Measurements from ENCODE around the gene ZNF804A. TPM values are rescaled to one million over a fixed set of nuclear protein-coding genes. Genes with fewer than 3 reads are reported as not detected.
A peak's percentile ranks its signal among the peaks of the same experiment; 100 is the strongest.
"Not testable (repeated sequence)": the region's sequence is repeated elsewhere in the genome, so short reads cannot be mapped to it uniquely, and the experiment has no call there.

The ZNF804A gene
- total RNA-seq, 2 experiments from 2014 or later: not detected

- ChIA-PET POLR2A (no interaction called here), CTCF (no interaction called here)
- no peaks in the 10 kb centered on the region for H3K36me3 Mint-ChIP-seq (ENCODE audit: low read depth)
Measured at GRCh38 chr2:184743096-184743495, 144.8 kb downstream of the ZNF804A start.

GRCh38 chr2:184756161-184756560 is 157.8 kb downstream of the ZNF804A start:
- H3K9me3 Mint-ChIP-seq (ENCODE audit: insufficient read depth): peaks cover 4% of the 10 kb centered on the region
- no peak overlapping the region for H3K27ac Mint-ChIP-seq
- ChIA-PET POLR2A (no interaction called here), CTCF (no interaction called here)
- H3K36me3 Mint-ChIP-seq (ENCODE audit: low read depth): no peaks in the 10 kb centered on the region
- DNase-seq: no peak
- no peaks in the 10 kb centered on the region for H3K4me1 Mint-ChIP-seq (ENCODE audit: low read depth)
- ATAC-seq: no peak
- H3K4me3 Mint-ChIP-seq: no peak overlapping the region
- H3K27me3 Mint-ChIP-seq (ENCODE audit: low read depth): no peaks in the 10 kb centered on the region

More at GRCh38 chr2:184743096-184743495, 144.8 kb downstream of the ZNF804A start:
- Mint-ChIP-seq H3K27me3 (ENCODE audit: low read depth) (no peaks in the 10 kb centered on the region), H3K4me1 (ENCODE audit: low read depth) (no peaks in the 10 kb centered on the region), H3K4me3 (no peak overlapping the region), H3K27ac (no peak overlapping the region), H3K9me3 (ENCODE audit: insufficient read depth) (peaks cover 8% of the 10 kb centered on the region)
- DNase-seq: no peak
- ATAC-seq: no peak

- Mint-ChIP-seq H3K4me1 (ENCODE audit: low read depth) (no peaks in the 10 kb centered on the region), H3K36me3 (ENCODE audit: low read depth) (no peaks in the 10 kb centered on the region), H3K9me3 (ENCODE audit: insufficient read depth) (no peaks in the 10 kb centered on the region), H3K27me3 (ENCODE audit: low read depth) (no peaks in the 10 kb centered on the region), H3K27ac (no peak overlapping the region), H3K4me3 (no peak overlapping the region)
- ATAC-seq (no peak), DNase-seq (no peak)
- CTCF ChIA-PET: no interaction called here
- POLR2A ChIA-PET: no interaction called here
Measured at GRCh38 chr2:184756885-184757284, 158.6 kb downstream of the ZNF804A start.

GRCh38 chr2:184759557-184760255 is 161.4 kb downstream of the ZNF804A start:
- POLR2A ChIA-PET; H3K27ac Mint-ChIP-seq; H3K4me3 Mint-ChIP-seq; H3K36me3 Mint-ChIP-seq (ENCODE audit: low read depth); ATAC-seq; H3K4me1 Mint-ChIP-seq (ENCODE audit: low read depth); DNase-seq; CTCF ChIA-PET; H3K27me3 Mint-ChIP-seq (ENCODE audit: low read depth); H3K9me3 Mint-ChIP-seq (ENCODE audit: insufficient read depth): not testable (repeated sequence)

GRCh38 chr2:184760931-184761330 is 162.6 kb downstream of the ZNF804A start:
- H3K9me3 Mint-ChIP-seq (ENCODE audit: insufficient read depth): no peaks in the 10 kb centered on the region
- no peak for ATAC-seq
- no peak overlapping the region for H3K4me3 Mint-ChIP-seq
- ChIA-PET CTCF (no interaction called here), POLR2A (no interaction called here)
- DNase-seq: no peak
- H3K4me1 Mint-ChIP-seq (ENCODE audit: low read depth): no peaks in the 10 kb centered on the region
- H3K27me3 Mint-ChIP-seq (ENCODE audit: low read depth): no peaks in the 10 kb centered on the region
- no peaks in the 10 kb centered on the region for H3K36me3 Mint-ChIP-seq (ENCODE audit: low read depth)
- no peak overlapping the region for H3K27ac Mint-ChIP-seq

- ChIA-PET POLR2A (no interaction called here), CTCF (no interaction called here)
- Mint-ChIP-seq H3K4me1 (ENCODE audit: low read depth) (no peaks in the 10 kb centered on the region), H3K27ac (no peak overlapping the region), H3K27me3 (ENCODE audit: low read depth) (no peaks in the 10 kb centered on the region), H3K9me3 (ENCODE audit: insufficient read depth) (no peaks in the 10 kb centered on the region), H3K4me3 (peak overlapping the region; percentile 12), H3K36me3 (ENCODE audit: low read depth) (no peaks in the 10 kb centered on the region)
- ATAC-seq: no peak
- no peak for DNase-seq
Measured at GRCh38 chr2:184765112-184765895, 167.0 kb downstream of the ZNF804A start.

GRCh38 chr2:184767059-184767458 is 168.7 kb downstream of the ZNF804A start:
- no peak overlapping the region for H3K4me3 Mint-ChIP-seq
- no peak for DNase-seq
- H3K4me1 Mint-ChIP-seq (ENCODE audit: low read depth): no peaks in the 10 kb centered on the region
- no peaks in the 10 kb centered on the region for H3K27me3 Mint-ChIP-seq (ENCODE audit: low read depth)
- CTCF ChIA-PET: no interaction called here
- H3K9me3 Mint-ChIP-seq (ENCODE audit: insufficient read depth): no peaks in the 10 kb centered on the region
- H3K36me3 Mint-ChIP-seq (ENCODE audit: low read depth): no peaks in the 10 kb centered on the region
- POLR2A ChIA-PET: no interaction called here
- ATAC-seq: no peak
- H3K27ac Mint-ChIP-seq: no peak overlapping the region

GRCh38 chr2:184769023-184769422 is 170.7 kb downstream of the ZNF804A start:
- Mint-ChIP-seq H3K9me3 (ENCODE audit: insufficient read depth) (no peaks in the 10 kb centered on the region), H3K36me3 (ENCODE audit: low read depth) (no peaks in the 10 kb centered on the region), H3K4me3 (no peak overlapping the region), H3K4me1 (ENCODE audit: low read depth) (no peaks in the 10 kb centered on the region), H3K27me3 (ENCODE audit: low read depth) (no peaks in the 10 kb centered on the region), H3K27ac (no peak overlapping the region)
- no peak for ATAC-seq
- ChIA-PET POLR2A (no interaction called here), CTCF (no interaction called here)
- no peak for DNase-seq

- ChIA-PET CTCF (no interaction called here), POLR2A (no interaction called here)
- no peaks in the 10 kb centered on the region for H3K27me3 Mint-ChIP-seq (ENCODE audit: low read depth)
- no peaks in the 10 kb centered on the region for H3K4me1 Mint-ChIP-seq (ENCODE audit: low read depth)
- H3K36me3 Mint-ChIP-seq (ENCODE audit: low read depth): no peaks in the 10 kb centered on the region
- H3K4me3 Mint-ChIP-seq: no peak overlapping the region
- DNase-seq: no peak
- H3K27ac Mint-ChIP-seq: no peak overlapping the region
- no peak for ATAC-seq
- no peaks in the 10 kb centered on the region for H3K9me3 Mint-ChIP-seq (ENCODE audit: insufficient read depth)
Measured at GRCh38 chr2:184769686-184770085, 171.4 kb downstream of the ZNF804A start.

- no peak overlapping the region for H3K27ac Mint-ChIP-seq
- DNase-seq (no peak), ATAC-seq (no peak)
- POLR2A ChIA-PET: no interaction called here
- no peaks in the 10 kb centered on the region for H3K27me3 Mint-ChIP-seq (ENCODE audit: low read depth)
- H3K36me3 Mint-ChIP-seq (ENCODE audit: low read depth): no peaks in the 10 kb centered on the region
- H3K4me3 Mint-ChIP-seq: no peak overlapping the region
- CTCF ChIA-PET: no interaction called here
- H3K9me3 Mint-ChIP-seq (ENCODE audit: insufficient read depth): no peaks in the 10 kb centered on the region
- no peaks in the 10 kb centered on the region for H3K4me1 Mint-ChIP-seq (ENCODE audit: low read depth)
Measured at GRCh38 chr2:184779777-184780176, 181.4 kb downstream of the ZNF804A start.

GRCh38 chr2:184780384-184780783 is 182.1 kb downstream of the ZNF804A start:
- no peak for ATAC-seq
- ChIA-PET POLR2A (no interaction called here), CTCF (no interaction called here)
- DNase-seq: no peak
- no peak overlapping the region for H3K27ac Mint-ChIP-seq
- H3K4me3 Mint-ChIP-seq: no peak overlapping the region
- no peaks in the 10 kb centered on the region for H3K27me3 Mint-ChIP-seq (ENCODE audit: low read depth)
- no peaks in the 10 kb centered on the region for H3K9me3 Mint-ChIP-seq (ENCODE audit: insufficient read depth)
- no peaks in the 10 kb centered on the region for H3K4me1 Mint-ChIP-seq (ENCODE audit: low read depth)
- H3K36me3 Mint-ChIP-seq (ENCODE audit: low read depth): no peaks in the 10 kb centered on the region

- H3K27me3 Mint-ChIP-seq (ENCODE audit: low read depth): no peaks in the 10 kb centered on the region
- ChIA-PET CTCF (no interaction called here), POLR2A (no interaction called here)
- ATAC-seq (no peak), DNase-seq (no peak)
- no peak overlapping the region for H3K27ac Mint-ChIP-seq
- no peak overlapping the region for H3K4me3 Mint-ChIP-seq
- no peaks in the 10 kb centered on the region for H3K9me3 Mint-ChIP-seq (ENCODE audit: insufficient read depth)
- no peaks in the 10 kb centered on the region for H3K36me3 Mint-ChIP-seq (ENCODE audit: low read depth)
- H3K4me1 Mint-ChIP-seq (ENCODE audit: low read depth): no peaks in the 10 kb centered on the region
Measured at GRCh38 chr2:184780944-184781343, 182.6 kb downstream of the ZNF804A start.

GRCh38 chr2:184783576-184783975 is 185.2 kb downstream of the ZNF804A start:
- Mint-ChIP-seq H3K4me3 (no peak overlapping the region), H3K9me3 (ENCODE audit: insufficient read depth) (no peaks in the 10 kb centered on the region), H3K27ac (no peak overlapping the region), H3K4me1 (ENCODE audit: low read depth) (no peaks in the 10 kb centered on the region), H3K27me3 (ENCODE audit: low read depth) (no peaks in the 10 kb centered on the region), H3K36me3 (ENCODE audit: low read depth) (no peaks in the 10 kb centered on the region)
- CTCF ChIA-PET: no interaction called here
- no peak for DNase-seq
- ATAC-seq: no peak
- POLR2A ChIA-PET: no interaction called here
